ENCODE data around the gene MKLN1. TPM values are rescaled to one million over a fixed set of nuclear protein-coding genes. Genes with fewer than 3 reads are reported as not detected.

Gene MKLN1
- total and polyA plus RNA-seq, 2 donors from 2014 or later: 24.4 to 77.0 TPM

- intact Hi-C loops (cut with DNase I): no loop called here
These were observed 155.9 kb downstream of the MKLN1 start for GRCh38 chr7:131483586-131483985.

DNA sequence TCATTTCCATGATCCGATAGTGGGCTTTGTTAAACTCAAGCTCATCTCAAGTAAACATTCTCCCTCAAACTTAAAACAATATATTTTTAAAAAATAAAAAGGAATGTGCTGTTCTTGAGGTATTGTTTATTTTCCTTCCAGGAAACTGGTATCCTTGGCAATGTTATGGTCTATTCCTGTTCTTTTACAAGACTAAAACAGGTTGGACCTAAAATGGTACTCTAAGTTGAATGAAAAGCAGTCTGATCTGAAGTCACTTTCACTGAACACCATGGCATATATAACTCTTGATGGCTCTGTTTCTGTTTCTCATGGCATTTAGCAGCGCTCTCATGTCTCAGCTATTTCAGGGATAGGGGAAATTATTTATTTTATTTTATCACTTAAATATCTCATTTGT, 158.7 kb downstream of the MKLN1 start:
- Histone ChIP-seq H3K36me3 (ENCODE audit: control insufficient read depth in 2 of 3, insufficient read depth in 3 of 3, low read length in 3 of 3) (peaks cover 0 to 4% (median 0%) of the 10 kb centered on the region in 3 donors), H3K9me3 (ENCODE audit: control insufficient read depth in 2 of 3, insufficient read depth in 1 of 3, low read length in 3 of 3) (no peaks in the 10 kb centered on the region), H3K4me3 (ENCODE audit: low read length in 3 of 3) (no peak overlapping the region), H3K4me1 (ENCODE audit: control insufficient read depth in 2 of 3, insufficient read depth in 2 of 3, low read depth in 1 of 3, low read length in 3 of 3) (peaks cover 0 to 2% (median 0%) of the 10 kb centered on the region in 3 donors), H3K9ac (ENCODE audit: low read length in 3 of 3) (no peak overlapping the region), H3K27ac (ENCODE audit: low read depth in 2 of 2, low read length in 2 of 2) (no peak overlapping the region), H3K27me3 (ENCODE audit: control insufficient read depth, insufficient read depth, low read length) (no peaks in the 10 kb centered on the region)
- DNase-seq (no peak), FAIRE-seq (no peak)
- intact Hi-C loops (cut with DNase I): no loop called here
- TF ChIP-seq CTCF (IDR thresholded peaks at IDR 0.05; ENCODE audit: borderline replicate concordance, extremely low read depth, insufficient read depth): no peak

More at GRCh38 chr7:131483586-131483985, 155.9 kb downstream of the MKLN1 start:
- Histone ChIP-seq H3K27ac (ENCODE audit: low read depth in 2 of 2, low read length in 2 of 2) (no peak overlapping the region), H3K4me3 (ENCODE audit: low read length in 3 of 3) (no peak overlapping the region), H3K36me3 (ENCODE audit: control insufficient read depth in 2 of 3, insufficient read depth in 3 of 3, low read length in 3 of 3) (peaks cover 0 to 4% (median 3%) of the 10 kb centered on the region in 3 donors), H3K4me1 (ENCODE audit: control insufficient read depth in 2 of 3, insufficient read depth in 2 of 3, low read depth in 1 of 3, low read length in 3 of 3) (peaks cover 0 to 18% (median 0%) of the 10 kb centered on the region in 3 donors), H3K9me3 (ENCODE audit: control insufficient read depth in 2 of 3, insufficient read depth in 1 of 3, low read length in 3 of 3) (no peaks in the 10 kb centered on the region), H3K9ac (ENCODE audit: low read length in 3 of 3) (no peak overlapping the region), H3K27me3 (ENCODE audit: control insufficient read depth, insufficient read depth, low read length) (no peaks in the 10 kb centered on the region)
- TF ChIP-seq CTCF (IDR thresholded peaks at IDR 0.05; ENCODE audit: borderline replicate concordance, extremely low read depth, insufficient read depth): no peak
- DNase-seq (no peak), FAIRE-seq (no peak)

DNA sequence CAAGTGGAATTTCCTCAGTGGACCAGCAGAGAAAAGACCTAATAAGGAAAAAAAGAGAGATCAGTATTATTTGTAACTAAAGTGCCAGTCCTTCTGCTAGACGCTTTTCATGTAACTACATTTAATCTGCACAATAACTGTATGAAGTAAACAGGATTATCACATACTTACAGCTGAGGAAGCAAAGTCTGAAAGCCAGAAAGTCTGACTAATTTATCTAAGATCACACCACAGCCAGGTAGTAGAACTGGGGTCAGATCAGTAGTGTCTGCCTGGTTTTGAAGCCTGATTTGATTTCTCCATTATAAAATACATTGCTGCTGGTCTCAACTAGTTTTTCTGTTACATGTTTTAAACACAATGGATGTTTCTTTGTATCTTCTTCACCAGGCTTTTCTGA, 159.5 kb downstream of the MKLN1 start:
- H3K9me3 ChIP-seq (ENCODE audit: control insufficient read depth in 2 of 3, insufficient read depth in 1 of 3, low read length in 3 of 3): no peaks in the 10 kb centered on the region
- no peak for DNase-seq
- FAIRE-seq: no peak
- TF ChIP-seq CTCF (IDR thresholded peaks at IDR 0.05; ENCODE audit: borderline replicate concordance, extremely low read depth, insufficient read depth): no peak
- H3K27ac ChIP-seq (ENCODE audit: low read depth in 2 of 2, low read length in 2 of 2): no peak overlapping the region
- no peak overlapping the region for H3K9ac ChIP-seq (ENCODE audit: low read length in 3 of 3)
- H3K36me3 ChIP-seq (ENCODE audit: control insufficient read depth in 2 of 3, insufficient read depth in 3 of 3, low read length in 3 of 3): peaks cover 0 to 4% (median 0%) of the 10 kb centered on the region in 3 donors
- no peaks in the 10 kb centered on the region for H3K27me3 ChIP-seq (ENCODE audit: control insufficient read depth, insufficient read depth, low read length)
- H3K4me3 ChIP-seq (ENCODE audit: low read length in 3 of 3): no peak overlapping the region
- intact Hi-C loops (cut with DNase I): no loop called here
- no peaks in the 10 kb centered on the region for H3K4me1 ChIP-seq (ENCODE audit: control insufficient read depth in 2 of 3, insufficient read depth in 2 of 3, low read depth in 1 of 3, low read length in 3 of 3)

DNA sequence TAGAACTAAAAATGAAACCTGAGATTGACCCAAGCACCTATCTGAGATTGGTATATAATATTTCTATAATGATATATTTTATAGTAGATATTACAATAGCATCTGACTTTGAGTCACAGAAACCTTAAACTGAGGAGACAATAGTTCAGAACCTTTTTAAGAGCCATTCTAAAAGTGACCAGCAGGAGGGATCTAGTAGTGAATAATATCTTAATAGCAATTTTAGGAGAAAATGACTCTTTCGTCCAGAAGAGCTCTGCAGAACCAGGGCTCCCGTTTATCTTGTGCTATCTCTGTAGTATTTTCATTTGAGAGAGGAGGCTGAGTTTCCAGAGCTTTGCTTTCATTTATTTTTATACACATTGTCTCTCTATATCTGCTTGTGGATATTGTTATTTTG, 160.7 kb downstream of the MKLN1 start:
- TF ChIP-seq CTCF (IDR thresholded peaks at IDR 0.05; ENCODE audit: borderline replicate concordance, extremely low read depth, insufficient read depth): no peak
- Histone ChIP-seq H3K27me3 (ENCODE audit: control insufficient read depth, insufficient read depth, low read length) (no peaks in the 10 kb centered on the region), H3K4me3 (ENCODE audit: low read length in 3 of 3) (no peak overlapping the region), H3K27ac (ENCODE audit: low read depth in 2 of 2, low read length in 2 of 2) (no peak overlapping the region), H3K9ac (ENCODE audit: low read length in 3 of 3) (no peak overlapping the region), H3K9me3 (ENCODE audit: control insufficient read depth in 2 of 3, insufficient read depth in 1 of 3, low read length in 3 of 3) (no peaks in the 10 kb centered on the region), H3K4me1 (ENCODE audit: control insufficient read depth in 2 of 3, insufficient read depth in 2 of 3, low read depth in 1 of 3, low read length in 3 of 3) (no peaks in the 10 kb centered on the region), H3K36me3 (ENCODE audit: control insufficient read depth in 2 of 3, insufficient read depth in 3 of 3, low read length in 3 of 3) (peaks cover 0 to 2% (median 0%) of the 10 kb centered on the region in 3 donors)
- intact Hi-C loops (cut with DNase I): no loop called here
- no peak for FAIRE-seq
- no peak for DNase-seq
